Measurements from ENCODE around the gene TMEM63B. TPM values are rescaled to one million over a fixed set of nuclear protein-coding genes. Genes with fewer than 3 reads are reported as not detected.

The TMEM63B gene
- total and polyA plus RNA-seq, 9 of the 15 experiments (the other 6 are each of a cell fraction or from before 2014, with no cell fraction given) = 0.14 to 39.4 (median 14.4) TPM

DNA sequence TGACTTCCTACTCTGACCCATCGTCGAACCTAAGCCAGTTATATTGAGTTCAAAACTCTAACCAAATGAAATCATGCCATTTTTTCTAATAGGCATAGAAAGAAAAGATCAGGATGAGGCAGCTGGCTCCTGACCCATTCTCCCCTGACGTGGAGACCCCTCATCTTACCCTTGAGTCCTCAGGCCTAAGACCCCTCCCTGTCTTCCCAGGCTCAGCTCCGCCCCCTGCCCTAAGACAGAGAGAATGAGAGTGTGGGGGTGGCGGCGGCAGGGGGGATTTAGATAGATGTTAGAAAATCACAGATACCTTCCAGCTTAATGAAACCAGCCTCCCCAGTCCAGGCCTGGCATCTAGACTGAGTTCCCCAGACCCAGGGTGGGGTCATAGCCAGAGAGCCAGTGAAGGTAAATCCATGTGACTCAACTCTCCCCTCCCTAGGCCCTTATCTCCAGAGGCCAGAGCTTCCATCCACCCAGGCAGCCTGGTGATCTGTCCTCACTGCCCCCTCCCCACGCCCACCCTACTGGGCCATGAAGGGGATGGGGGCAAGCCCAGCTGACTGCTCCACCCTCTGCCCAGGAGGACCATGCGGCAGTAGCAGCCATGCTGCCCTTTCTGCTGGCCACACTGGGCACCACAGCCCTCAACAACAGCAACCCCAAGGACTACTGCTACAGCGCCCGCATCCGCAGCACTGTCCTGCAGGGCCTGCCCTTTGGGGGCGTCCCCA, 6.8 kb downstream of the TMEM63B start (continued):
- TF ChIP-seq CHD7 (IDR thresholded peaks at IDR 0.05; ENCODE audit: low read depth, low read length) (no peak), ZNF354B (CRISPR knock-in tag; IDR thresholded peaks at IDR 0.05) (no peak), SNIP1 (IDR thresholded peaks at IDR 0.05; ENCODE audit: low read depth) (no peak), MCM3 (IDR thresholded peaks at IDR 0.05) (no peak), POLR2B (IDR thresholded peaks at IDR 0.05; ENCODE audit: low read depth, partially characterized antibody) (no peak), POLR2AphosphoS5 (IDR thresholded peaks at IDR 0.05; ENCODE audit: control insufficient read depth, insufficient read depth, low read depth, low read length) (peak; percentile 84), NR1H2 (CRISPR knock-in tag; IDR thresholded peaks at IDR 0.05) (no peak), MTA1 (IDR thresholded peaks at IDR 0.05; ENCODE audit: borderline replicate concordance) (peak; percentile 74), BCL6 (CRISPR knock-in tag; IDR thresholded peaks at IDR 0.05) (no peak), ZNF431 (CRISPR knock-in tag; IDR thresholded peaks at IDR 0.05) (0 out of 2 replicates have a peak, but pooled peaks have one; percentile 15), ZNF41 (CRISPR knock-in tag; conservative IDR thresholded peaks at IDR 0.05) (no peak), ZBTB49 (CRISPR knock-in tag; IDR thresholded peaks at IDR 0.05; ENCODE audit: borderline replicate concordance) (no peak)
- TF ChIP-seq, protein P1, sequence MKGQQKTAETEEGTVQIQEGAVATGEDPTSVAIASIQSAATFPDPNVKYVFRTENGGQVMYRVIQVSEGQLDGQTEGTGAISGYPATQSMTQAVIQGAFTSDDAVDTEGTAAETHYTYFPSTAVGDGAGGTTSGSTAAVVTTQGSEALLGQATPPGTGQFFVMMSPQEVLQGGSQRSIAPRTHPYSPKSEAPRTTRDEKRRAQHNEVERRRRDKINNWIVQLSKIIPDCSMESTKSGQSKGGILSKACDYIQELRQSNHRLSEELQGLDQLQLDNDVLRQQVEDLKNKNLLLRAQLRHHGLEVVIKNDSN (CRISPR knock-in tag; IDR thresholded peaks at IDR 0.05) = no peak
- TF ChIP-seq, protein P2, sequence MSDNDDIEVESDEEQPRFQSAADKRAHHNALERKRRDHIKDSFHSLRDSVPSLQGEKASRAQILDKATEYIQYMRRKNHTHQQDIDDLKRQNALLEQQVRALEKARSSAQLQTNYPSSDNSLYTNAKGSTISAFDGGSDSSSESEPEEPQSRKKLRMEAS (CRISPR knock-in tag; IDR thresholded peaks at IDR 0.05) = no peak; the same call in 1 of the 2 replicates
